Fibroblast of skin of left quadriceps (primary cell): ENCODE results near the gene COL2A1.

Experiments
- DNase-seq, 2 experiments: peaks; one replicate each; pipeline ENCODE4 v3.0.0-alpha.2; 2013; ENCODE audit warnings: low read depth in 2 of 2

The COL2A1 gene

DNA sequence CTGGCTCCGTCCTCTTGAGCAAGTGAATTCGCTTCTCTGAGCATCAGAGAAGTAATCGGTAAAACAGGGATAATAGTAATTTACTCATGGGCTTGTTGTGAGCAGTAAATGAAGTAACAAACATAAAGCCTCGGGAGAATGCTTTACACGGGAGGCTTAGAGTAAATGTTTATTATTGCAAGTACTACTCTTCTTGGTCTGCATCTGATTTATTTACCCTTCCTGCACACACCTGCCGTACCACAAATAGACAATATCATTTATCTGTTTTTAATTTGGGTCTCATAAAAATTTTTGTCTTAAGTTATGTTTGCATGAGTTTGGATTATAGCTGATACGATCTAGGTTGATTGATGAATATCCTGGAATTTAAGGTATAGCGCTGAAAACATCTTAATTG is 7.8 kb upstream of the COL2A1 start:
- DNase-seq: no peak

DNA sequence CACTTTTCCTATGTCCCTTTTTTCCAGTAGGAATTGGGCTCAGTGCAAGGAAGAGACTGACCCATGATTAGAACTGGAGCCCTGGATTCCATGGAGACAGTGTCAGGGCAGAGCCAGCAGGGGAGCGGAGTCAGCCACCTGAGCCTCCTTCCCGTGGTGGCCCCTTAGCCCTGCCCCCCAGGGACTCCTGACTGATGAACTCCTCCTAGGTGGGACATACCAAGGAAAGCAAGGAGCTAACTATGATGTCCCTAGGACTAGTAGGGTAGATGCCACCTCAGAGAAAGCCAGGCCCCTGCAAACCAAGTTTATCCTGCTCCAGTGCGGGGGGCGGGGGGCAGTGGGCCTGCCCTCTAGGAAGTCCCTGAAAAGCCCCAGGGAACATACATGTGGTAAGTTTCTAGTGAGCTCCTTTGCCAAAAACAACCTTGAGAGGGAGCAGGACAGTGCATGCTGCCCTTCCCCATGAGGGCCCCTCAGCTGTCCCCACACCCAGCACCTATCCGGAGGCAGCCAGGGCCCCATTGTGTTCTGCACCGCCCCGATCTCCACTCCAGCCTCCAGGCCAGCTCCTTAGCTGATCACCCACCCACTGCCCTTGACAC is 6.2 kb upstream of the COL2A1 start:
- DNase-seq: no peak

GRCh38 chr12:48009471-48009870 is 5.2 kb upstream of the COL2A1 start:
- no peak for DNase-seq

DNA sequence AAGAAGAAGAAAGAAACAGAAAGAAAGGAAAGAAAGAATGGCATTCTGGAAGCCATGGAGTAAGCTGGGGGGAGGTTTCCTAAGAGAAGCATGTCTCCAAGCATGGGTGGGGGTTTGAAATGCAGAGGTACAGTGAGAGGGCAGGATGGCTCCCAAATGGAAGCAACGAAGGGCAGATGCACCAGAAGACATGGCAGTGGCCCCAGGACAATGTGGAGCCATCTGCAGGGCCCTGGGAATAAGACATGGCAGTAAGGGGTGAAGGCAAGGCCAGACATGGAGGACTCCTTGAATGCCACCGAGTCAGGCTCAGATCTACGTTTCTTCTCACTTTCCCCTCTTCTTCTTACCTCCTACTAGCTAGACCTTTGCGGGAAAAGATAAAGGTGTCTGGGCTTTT is 4.7 kb upstream of the COL2A1 start:
- no peak for DNase-seq

- DNase-seq: no peak
These were observed 4.1 kb upstream of the COL2A1 start for GRCh38 chr12:48008349-48008748.

GRCh38 chr12:48007206-48007605 is 2.9 kb upstream of the COL2A1 start:
- DNase-seq: no peak

DNA sequence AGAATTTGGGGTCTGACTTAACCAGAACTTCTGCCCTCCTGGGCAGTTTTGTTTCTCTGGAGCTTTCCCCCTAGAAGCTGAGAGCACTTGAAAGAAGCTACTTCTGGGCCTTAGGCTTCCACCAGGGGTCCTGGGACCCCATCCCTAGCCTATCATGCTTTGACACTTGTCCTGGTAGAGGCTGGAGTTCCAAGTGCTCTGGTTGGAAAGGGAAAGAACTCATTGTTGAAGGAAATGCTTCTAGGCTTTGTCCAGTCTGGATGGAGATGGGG is 1.4 kb upstream of the COL2A1 start:
- DNase-seq: no peak

DNA sequence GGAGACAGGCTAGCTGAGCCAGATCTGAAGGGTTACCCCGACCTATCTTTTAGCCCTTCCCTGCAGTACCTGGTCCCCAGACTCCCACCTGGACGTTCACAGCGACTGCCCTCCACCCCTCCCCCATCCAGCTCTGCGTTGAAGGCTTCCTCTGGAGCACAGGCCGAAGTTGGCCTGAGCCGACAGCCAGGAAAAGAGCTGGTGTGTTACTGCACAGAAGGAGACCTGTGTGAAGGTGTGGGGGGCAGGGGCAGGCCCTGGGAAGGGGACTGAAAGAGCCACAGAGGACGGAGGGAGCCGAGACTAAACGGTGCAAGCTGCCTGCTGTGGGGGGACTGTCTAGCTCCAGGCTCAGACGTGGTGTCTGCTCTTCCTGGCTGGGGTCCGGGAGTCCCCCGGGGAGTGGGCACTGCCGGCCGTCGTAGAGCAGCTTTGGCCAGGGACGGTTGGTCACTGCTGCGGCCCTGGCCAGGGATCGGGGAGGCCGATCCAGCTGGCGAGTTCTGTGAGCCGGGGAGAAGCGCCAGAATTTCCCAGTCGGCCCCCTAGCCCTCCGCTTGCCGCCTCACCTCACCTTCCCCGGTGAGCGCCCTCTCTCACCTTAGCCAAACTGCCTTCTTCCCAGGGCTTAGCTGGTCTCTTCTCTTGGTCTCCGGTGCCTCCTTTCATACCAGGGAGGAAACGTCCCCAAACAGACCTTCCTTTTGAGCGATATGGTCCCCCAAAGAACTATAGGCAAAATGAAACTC is 899 bp upstream of the COL2A1 start:
- no peak for DNase-seq

GRCh38 chr12:48003226-48004052 is 837 bp downstream of the COL2A1 start:
- no peak for DNase-seq

DNA sequence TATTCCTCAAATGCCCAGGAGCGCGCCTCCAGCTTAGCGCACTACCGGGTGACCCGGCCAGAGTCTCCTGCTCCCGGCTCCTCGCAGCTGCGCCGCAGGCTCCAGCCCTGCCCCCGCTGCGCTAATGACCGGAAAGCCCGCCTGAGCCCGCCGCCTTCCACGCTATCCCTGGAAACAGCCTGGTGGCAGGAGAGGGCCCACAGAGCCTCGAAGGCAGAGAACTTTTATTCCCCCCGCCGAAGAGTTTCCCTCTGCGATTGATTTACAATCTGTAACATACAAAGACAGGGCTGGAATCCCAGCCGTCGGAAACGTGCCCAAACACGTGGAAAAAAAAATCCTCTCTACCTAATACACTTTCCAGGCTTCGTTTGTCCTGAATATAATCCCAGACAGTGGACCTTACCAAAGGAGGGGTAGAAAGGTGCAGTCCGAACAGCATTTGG is 1.5 kb downstream of the COL2A1 start:
- no peak for DNase-seq

- DNase-seq: no peak
These were observed 1.9 kb downstream of the COL2A1 start for GRCh38 chr12:48002414-48002730.

DNA sequence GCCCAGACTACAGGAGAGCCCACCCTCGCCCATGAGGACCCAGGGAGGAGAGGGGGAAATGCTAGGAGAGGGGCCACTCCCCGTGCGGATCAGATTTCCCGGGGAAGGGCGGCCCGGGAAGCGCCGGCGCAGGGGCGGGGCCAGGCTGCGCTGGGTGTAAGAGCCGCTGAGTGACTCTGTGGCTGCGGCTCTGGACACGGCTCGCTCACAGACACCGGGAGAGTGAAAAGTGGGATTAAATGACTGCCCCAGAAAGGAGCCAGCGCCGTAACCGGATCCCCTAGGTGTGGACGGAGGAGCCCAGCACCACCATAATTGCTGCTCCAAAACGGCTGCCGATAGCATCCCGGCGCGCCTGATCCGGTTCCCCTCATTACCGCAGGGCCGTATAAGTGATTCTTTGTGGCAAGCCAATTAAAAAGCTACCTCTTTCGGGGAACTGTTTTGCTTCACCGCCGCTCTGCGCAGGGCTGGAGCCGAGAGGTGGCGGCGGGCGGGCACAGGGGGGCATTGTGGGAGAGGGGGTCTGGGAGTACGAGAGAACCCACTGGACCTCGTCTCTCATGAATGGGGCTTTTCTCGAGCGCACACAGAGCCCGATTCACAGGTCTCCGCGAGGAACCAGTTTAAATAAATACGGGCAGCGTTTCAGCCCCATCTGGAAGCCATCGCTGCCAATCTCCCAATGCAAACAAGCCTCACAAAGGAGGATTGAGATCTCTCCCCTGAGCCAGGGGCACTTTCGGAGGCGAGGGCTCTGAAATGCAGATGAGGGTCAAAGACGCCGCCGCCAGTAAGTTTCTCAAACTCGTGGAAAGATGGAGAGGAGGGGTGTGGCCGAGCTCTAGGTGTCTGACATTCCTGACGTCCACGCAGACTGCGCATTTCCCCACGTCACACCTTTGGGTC is 2.5 kb downstream of the COL2A1 start:
- DNase-seq: no peak

DNA sequence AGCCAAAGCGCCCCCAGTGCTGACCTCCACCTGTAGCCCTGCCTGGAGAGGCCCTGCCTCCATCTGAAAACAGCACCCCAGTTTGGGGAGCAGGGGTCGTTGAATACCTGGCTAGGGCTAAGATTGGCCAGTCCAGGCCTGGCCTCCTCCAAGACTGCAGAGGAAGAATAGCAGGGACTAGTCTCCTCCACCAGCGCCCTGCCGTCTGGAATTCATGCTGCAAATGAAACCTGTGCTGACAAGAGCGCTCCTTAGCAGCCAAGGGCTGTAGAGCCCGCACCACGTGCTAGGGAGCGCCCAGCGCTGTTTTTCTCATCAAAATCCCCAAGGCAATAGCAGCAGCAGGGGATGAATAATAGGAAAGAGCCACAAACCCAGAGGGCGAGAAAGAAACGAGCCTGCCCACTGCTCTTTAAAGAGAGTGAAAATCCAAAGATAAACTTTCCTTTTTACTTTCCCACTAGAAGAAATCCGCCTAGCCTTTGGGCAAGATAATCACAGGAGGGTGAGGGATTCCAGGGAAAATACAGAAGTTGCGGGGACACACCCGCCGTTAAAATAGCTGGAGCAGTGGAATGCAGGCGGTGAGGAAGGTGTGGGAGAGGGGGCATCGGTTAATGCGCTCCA is 3.3 kb downstream of the COL2A1 start:
- peak in 1 of 2 experiments; percentile 16 for DNase-seq

GRCh38 chr12:47999816-48000215 is 4.5 kb downstream of the COL2A1 start:
- DNase-seq: no peak

GRCh38 chr12:47997321-47997720 is 7.0 kb downstream of the COL2A1 start:
- DNase-seq: no peak

GRCh38 chr12:47995981-47996401 is 8.3 kb downstream of the COL2A1 start:
- no peak for DNase-seq

DNA sequence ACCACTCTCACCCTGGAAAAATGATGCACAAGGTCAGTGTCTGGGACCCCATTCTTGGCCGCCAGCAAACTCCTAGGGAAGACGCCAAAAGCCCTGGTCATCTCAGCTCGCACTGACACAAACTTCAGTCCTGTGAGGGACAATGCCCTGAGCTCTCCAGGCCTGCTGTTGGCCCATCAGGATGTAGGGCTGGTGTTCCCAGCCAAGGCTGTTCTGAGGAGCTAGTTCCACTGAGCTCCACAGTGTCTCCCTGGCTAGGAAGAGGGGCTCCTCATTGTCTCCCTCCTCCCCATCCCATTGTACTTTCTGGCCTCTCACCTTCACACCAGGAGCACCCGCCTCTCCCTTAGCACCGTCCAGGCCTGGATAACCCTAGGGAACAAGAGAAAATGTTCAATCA is 10.8 kb downstream of the COL2A1 start:
- DNase-seq: no peak

DNA sequence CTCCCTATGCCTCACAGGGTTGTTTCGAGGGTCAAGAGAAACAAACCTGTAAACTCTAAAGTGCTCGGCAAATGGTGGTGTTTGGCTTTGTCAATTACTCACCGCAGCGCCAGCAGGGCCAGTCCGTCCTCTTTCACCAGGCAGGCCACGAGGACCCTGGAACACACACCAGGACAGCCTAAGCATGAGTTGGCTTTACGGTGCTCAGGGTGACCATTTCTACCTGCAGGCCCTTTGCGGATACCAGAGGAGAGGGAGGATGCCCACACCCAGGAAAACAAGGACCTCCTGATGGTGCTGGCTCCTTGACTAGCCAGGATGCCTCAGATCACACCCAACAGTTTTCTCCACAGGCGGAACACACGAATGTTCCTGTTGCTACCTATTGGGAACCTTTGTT is 11.5 kb downstream of the COL2A1 start:
- no peak for DNase-seq

GRCh38 chr12:47991106-47992061 is 12.9 kb downstream of the COL2A1 start:
- no peak for DNase-seq

DNA sequence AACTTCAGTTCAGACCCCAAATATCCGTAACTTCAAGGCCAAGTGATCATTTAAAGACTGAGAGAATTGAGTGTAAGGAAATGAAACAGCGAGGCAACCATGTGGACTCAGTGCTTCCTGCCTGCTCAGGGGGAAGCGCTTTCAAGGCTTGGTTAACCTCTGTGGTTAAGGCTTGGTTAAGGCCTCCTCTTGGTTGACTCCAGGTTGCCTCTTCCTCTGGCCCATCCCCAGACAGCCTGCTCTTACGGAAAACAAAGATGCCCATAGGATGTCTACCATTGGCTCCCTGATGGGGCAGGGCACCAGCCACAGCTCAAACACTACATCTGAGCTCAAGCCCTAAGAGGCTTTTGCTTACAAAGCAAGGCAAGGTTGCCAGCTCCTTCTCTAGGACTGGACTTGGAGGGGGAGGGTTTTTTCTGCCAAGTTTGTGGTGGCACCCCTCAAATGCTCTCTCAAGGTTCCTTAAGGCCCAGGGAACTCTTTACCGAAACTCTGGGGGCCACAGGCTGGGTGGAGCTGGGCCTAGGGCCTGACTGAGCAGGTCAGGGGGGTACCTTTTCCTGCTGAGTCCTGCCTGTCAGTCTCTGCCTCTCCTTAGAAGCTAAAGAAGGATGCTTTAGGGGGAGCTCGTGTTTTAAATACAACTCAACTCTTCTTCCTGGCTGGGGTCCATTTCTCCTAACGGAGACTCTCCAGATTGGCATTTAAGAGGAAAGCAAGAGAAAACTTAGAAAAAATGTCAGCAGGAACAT is 13.7 kb downstream of the COL2A1 start:
- no peak for DNase-seq
